Skin of body (tissue), 3 donors: Measurements from ENCODE around the gene CSTB. TPM values are rescaled to one million over a fixed set of nuclear protein-coding genes. Genes with fewer than 3 reads are reported as not detected.
A peak's percentile ranks its signal among the peaks of the same experiment; 100 is the strongest.

Experiments used
- DNase-seq: peaks from one replicate; lab custom pipeline; 2025; lab: John Stamatoyannopoulos, UW
- small RNA-seq: library from RNA; depleted of rRNA; stranded (forward); fragments of <200 nt; gene quantifications from one replicate; pipeline ENCODE3, GENCODE V24; 2014; ENCODE audit warnings: low replicate concordance
- total RNA-seq: library from RNA; depleted of rRNA; stranded (reverse); fragments of >200 nt; gene quantifications from one replicate; pipeline ENCODE4 v1.2.3, GENCODE V29; 2014

Gene CSTB
- total RNA-seq, 1 donor from 2014 or later, result 21.0 TPM

DNA sequence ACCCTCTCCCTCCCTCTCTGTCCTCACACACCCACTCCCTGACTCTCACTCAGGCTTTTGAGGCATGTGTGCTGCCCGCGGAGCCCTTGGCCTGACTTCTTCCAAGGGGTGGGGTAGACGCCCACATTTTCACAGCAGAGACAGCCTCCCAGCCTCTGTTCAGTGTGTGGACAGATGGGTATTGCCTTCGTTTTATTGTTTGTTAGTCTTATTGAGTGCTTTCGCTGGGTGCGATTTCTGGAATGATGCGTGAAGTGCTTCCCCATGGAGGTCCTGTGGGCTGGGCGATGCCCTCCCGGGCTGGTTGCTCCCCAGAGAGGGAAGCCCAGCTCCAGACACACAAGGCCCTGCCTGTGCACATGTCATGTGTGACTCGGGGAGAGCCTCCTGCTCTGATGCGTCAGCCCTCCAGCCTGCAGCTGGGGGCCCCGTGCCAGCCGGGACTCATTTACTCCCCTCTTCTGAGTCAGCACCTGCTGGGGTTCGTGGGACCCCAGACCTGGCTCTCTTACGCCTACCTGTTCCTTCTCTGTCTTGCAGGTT is 42.5 kb downstream of the CSTB start:
- no peak for DNase-seq

DNA sequence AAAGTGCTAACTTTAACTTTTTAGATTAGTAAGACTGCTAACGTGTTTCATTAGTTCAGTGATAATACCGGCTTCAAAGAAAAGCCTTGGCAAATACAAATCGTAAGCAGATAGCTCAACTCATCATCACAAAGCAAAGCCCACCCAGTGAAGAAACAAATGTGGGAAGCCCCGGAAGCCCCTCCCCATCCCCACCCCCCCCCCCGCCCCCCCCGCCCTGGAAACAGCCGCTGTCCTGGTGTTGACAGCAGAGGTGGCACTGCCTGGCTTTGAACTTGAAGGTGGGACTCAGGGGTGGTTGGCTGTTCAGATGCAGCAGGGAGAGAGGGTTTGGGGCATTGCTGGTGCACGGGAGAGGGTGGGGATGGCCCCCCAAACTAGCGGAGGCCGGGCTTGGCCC is 43.0 kb downstream of the CSTB start:
- no peak for DNase-seq

DNA sequence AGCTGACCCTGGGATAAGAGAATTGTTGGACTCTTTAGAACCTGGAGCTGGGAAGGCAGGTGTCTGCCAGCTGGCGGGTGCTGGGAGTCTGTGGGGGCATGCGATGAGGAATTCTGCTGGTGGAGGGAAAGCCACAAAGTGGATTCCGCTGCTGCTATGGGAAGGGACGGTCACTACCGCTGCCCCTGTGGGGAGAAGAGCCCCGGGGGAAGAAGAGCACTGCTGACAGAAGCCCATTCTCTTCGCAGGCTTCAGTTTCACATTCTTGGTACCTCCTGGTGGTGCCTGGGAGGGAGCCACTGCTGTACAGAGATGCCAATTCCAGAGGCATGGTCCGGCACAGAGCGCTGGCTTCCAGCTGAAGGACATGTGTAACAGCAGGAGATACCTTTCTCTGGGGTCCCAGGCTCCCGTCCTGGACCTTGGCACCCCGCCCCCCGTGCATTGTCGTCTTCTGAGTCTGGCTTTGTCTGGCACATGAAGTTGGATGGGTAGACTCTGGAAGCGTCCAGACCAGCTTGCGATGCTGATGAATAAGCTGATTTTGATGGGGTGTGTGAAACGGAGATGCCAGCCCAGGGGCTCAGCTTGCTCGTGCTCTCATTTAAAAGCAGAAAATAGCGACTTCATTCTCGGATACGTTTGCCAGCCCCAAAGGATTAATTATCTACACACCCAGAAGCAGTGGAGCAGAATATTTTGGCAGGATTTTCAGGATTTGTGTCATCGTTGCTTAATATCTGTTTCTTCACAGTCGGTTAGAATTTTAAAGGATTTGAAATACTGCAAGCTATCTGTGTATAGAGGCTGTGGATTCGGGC is 44.0 kb downstream of the CSTB start:
- DNase-seq, result peak; percentile 42

GRCh38 chr21:43731476-43731875 is 44.6 kb downstream of the CSTB start:
- DNase-seq, result no peak

GRCh38 chr21:43728467-43729390 is 47.4 kb downstream of the CSTB start:
- peak; percentile 68 for DNase-seq

GRCh38 chr21:43728154-43728466 is 48.0 kb downstream of the CSTB start:
- no peak for DNase-seq

DNA sequence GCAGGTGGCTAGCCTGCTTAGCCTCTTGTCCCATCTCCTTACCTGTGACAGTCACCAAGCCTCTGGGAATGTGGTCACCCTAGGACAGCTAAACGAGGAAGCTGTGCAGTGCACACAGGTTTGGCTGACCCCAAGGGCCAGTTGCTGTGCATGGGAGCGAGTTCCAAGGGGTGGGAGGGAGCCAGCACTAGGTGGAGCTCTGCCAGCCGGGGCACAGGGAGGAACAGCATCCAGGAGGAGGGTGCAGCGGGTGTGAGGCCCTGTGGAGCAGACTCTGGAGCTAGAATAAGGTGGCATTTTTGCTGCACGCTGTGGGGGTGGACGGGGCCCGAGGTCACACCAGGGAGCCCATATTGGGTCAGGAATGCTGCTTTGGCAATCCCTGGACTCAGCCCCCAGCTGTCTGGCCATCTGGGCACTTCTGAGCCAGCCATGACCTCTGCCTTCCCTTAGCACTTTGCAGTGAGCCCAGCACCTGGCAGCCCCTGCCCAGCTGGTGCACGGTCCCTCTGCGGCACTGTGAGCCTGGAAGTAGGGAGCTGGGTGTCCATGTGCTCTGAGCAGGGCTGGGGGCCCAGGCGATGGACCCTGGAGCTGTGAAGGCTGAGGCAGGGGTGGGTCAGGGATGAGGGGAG is 48.5 kb downstream of the CSTB start:
- no peak for DNase-seq

- DNase-seq, result no peak
Measured at GRCh38 chr21:43726686-43727518, 49.2 kb downstream of the CSTB start.

Small RNAs within 50 kb of the gene (small RNA-seq; reads per million reads assigned to genes)
- gene AP001052.1, result not detected

Other genes with a start within 250 kb of the CSTB start
- 0.89 TPM for gene HSF2BP, start 116.8 kb downstream of the CSTB start, total RNA-seq
- gene RRP1B, start 116.7 kb downstream of the CSTB start, total RNA-seq, result 14.2 TPM
- 38.8 TPM for gene PDXK, start 57.2 kb downstream of the CSTB start, total RNA-seq
- 17.8 TPM for gene RRP1, start 13.3 kb upstream of the CSTB start, total RNA-seq
- gene AGPAT3, start 88.9 kb upstream of the CSTB start, total RNA-seq, result 27.0 TPM
- gene TRAPPC10, start 236.0 kb upstream of the CSTB start, total RNA-seq, result 23.1 TPM